ENCODE results near the gene OLFML2A. TPM values are rescaled to one million over a fixed set of nuclear protein-coding genes. Genes with fewer than 3 reads are reported as not detected.

The OLFML2A gene
- total and polyA plus RNA-seq, 2 of the 13 experiments (the other 11 are each of a cell fraction or from before 2014, with no cell fraction given), result 0.01 to 0.02 TPM

- Histone ChIP-seq H3K4me3 (replicated peaks in 1 of 3; ENCODE audit: insufficient read depth in 1 of 3, low read depth in 2 of 3, low read length in 3 of 3) (no peak overlapping the region), H3K4me2 (ENCODE audit: low read depth, low read length) (no peak overlapping the region), H3K27me3 (ENCODE audit: control insufficient read depth in 1 of 2, insufficient read depth in 2 of 2, low read length in 2 of 2) (peaks cover 0 to 7% of the 10 kb centered on the region in 2 experiments; a peak in 1 of 5 replicates), H4K20me1 (ENCODE audit: insufficient read depth, low read length) (no peaks in the 10 kb centered on the region), H2AFZ (ENCODE audit: low read length) (no peak overlapping the region), H3K79me2 (ENCODE audit: insufficient read depth, low read length) (no peaks in the 10 kb centered on the region), H3K36me3 (replicated peaks in 1 of 2; ENCODE audit: control insufficient read depth in 1 of 2, insufficient read depth in 2 of 2, low read length in 2 of 2) (no peaks in the 10 kb centered on the region), H3K9me3 (ENCODE audit: low read length) (no peaks in the 10 kb centered on the region), H3K9ac (ENCODE audit: insufficient read depth, low read depth, low read length) (no peak overlapping the region), H3K27ac (ENCODE audit: extremely low read length, insufficient read depth, low read length) (no peak overlapping the region), H3K4me1 (ENCODE audit: insufficient read depth, low read length) (peaks cover 9% of the 10 kb centered on the region)
- POLR2A ChIA-PET, result no interaction called here
- no peak for DNase-seq (ENCODE audit: low spot score)
- CTCF ChIA-PET (ENCODE audit: low intra/inter-chr PET ratio, low total read pairs), result no interaction called here
- 81% methylated on average over 18 of the region's 20 CpGs for WGBS (ENCODE audit: low lambda C conversion rate)
- FAIRE-seq, result no peak
- ATAC-seq, result no peak
- in situ Hi-C loops (cut with HindIII; ENCODE audit: extremely low pct_ligation_motif_present, low pct_unique_long_range_greater_than_20kb), result no loop called here
- BruUV-seq (replicated peaks), result no TSS peak
- TF ChIP-seq GZF1 (CRISPR knock-in tag; IDR thresholded peaks at IDR 0.05) (no peak), ZNF629 (CRISPR knock-in tag; conservative IDR thresholded peaks at IDR 0.05) (peak; percentile 74), ZNF768 (CRISPR knock-in tag; IDR thresholded peaks at IDR 0.05) (peak; percentile 14; the same call in 1 of the 2 replicates), YEATS2 (CRISPR knock-in tag; IDR thresholded peaks at IDR 0.05; ENCODE audit: borderline replicate concordance) (no peak), TBX2 (CRISPR knock-in tag; IDR thresholded peaks at IDR 0.05; ENCODE audit: borderline replicate concordance) (no peak), DNMT1 (CRISPR knock-in tag; IDR thresholded peaks at IDR 0.05) (no peak), DR1 (CRISPR knock-in tag; IDR thresholded peaks at IDR 0.05) (no peak)
- intact Hi-C loops (cut with micrococcal nuclease; ENCODE audit: unreplicated experiment), result no loop called here
These were observed 10.1 kb downstream of the OLFML2A start for GRCh38 chr9:124786881-124787573.

DNA sequence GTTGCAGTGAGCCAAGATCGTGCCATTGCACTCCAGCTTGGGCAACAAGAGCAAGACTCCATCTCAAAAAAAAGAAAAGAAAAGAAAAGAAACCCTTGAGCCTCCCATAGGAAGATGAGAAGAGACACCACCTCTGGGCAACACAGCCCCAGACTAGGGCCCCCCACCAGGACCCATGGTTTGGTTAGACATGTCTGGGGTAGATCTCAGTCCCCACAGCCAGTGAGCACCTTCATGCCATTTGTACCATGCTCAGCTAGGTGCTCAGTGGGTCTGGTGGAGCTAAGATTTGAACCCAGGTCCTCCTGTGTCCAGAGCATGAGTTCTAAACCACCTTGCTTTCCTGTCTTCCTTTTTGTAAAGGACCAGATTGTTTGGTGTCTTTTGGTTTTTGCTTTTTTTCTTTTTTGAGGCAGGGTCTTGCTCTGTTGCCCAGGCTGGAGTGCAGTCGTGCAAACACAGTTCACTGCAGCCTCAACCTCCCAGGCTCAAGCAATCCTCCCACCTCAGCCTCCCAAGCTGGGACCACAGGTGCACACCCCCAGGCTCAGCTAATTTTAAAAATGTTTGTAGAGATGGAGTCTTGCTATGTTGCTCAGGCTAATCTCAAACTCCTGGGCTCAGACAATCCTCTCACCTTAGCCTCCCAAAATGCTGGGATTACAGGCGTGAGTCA is 11.7 kb downstream of the OLFML2A start:
- DNase-seq (ENCODE audit: low spot score) (no peak), ATAC-seq (no peak), FAIRE-seq (no peak)
- H3K36me3 ChIP-seq (replicated peaks in 1 of 2; ENCODE audit: control insufficient read depth in 1 of 2, insufficient read depth in 2 of 2, low read length in 2 of 2), result no peaks in the 10 kb centered on the region
- no peaks in the 10 kb centered on the region for H4K20me1 ChIP-seq (ENCODE audit: insufficient read depth, low read length)
- no TSS peak for BruUV-seq (replicated peaks)
- H3K4me2 ChIP-seq (ENCODE audit: low read depth, low read length), result no peak overlapping the region
- in situ Hi-C loops (cut with HindIII; ENCODE audit: extremely low pct_ligation_motif_present, low pct_unique_long_range_greater_than_20kb), result no loop called here
- H3K27me3 ChIP-seq (ENCODE audit: control insufficient read depth in 1 of 2, insufficient read depth in 2 of 2, low read length in 2 of 2), result peaks cover 0 to 12% of the 10 kb centered on the region in 2 experiments; a peak in 1 of 5 replicates
- ChIA-PET CTCF (ENCODE audit: low intra/inter-chr PET ratio, low total read pairs) (no interaction called here), POLR2A (no interaction called here)
- intact Hi-C loops (cut with micrococcal nuclease; ENCODE audit: unreplicated experiment), result no loop called here
- TF ChIP-seq, protein P1, sequence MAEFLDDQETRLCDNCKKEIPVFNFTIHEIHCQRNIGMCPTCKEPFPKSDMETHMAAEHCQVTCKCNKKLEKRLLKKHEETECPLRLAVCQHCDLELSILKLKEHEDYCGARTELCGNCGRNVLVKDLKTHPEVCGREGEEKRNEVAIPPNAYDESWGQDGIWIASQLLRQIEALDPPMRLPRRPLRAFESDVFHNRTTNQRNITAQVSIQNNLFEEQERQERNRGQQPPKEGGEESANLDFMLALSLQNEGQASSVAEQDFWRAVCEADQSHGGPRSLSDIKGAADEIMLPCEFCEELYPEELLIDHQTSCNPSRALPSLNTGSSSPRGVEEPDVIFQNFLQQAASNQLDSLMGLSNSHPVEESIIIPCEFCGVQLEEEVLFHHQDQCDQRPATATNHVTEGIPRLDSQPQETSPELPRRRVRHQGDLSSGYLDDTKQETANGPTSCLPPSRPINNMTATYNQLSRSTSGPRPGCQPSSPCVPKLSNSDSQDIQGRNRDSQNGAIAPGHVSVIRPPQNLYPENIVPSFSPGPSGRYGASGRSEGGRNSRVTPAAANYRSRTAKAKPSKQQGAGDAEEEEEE (CRISPR knock-in tag; IDR thresholded peaks at IDR 0.05; ENCODE audit: borderline replicate concordance), result no peak
- TF ChIP-seq RBAK (CRISPR knock-in tag; IDR thresholded peaks at IDR 0.05) (no peak), ZFP90 (CRISPR knock-in tag; IDR thresholded peaks at IDR 0.05; ENCODE audit: borderline replicate concordance) (no peak), MTF1 (CRISPR knock-in tag; IDR thresholded peaks at IDR 0.05) (no peak), CREB1 (IDR thresholded peaks at IDR 0.05) (no peak), CREB1 (CRISPR knock-in tag; IDR thresholded peaks at IDR 0.05) (no peak)
- TF ChIP-seq, protein P2, sequence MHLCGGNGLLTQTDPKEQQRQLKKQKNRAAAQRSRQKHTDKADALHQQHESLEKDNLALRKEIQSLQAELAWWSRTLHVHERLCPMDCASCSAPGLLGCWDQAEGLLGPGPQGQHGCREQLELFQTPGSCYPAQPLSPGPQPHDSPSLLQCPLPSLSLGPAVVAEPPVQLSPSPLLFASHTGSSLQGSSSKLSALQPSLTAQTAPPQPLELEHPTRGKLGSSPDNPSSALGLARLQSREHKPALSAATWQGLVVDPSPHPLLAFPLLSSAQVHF (CRISPR knock-in tag; IDR thresholded peaks at IDR 0.05), result no peak
- no peak overlapping the region for H3K9ac ChIP-seq (ENCODE audit: insufficient read depth, low read depth, low read length)
- H3K9me3 ChIP-seq (ENCODE audit: low read length), result no peaks in the 10 kb centered on the region
- H3K4me1 ChIP-seq (ENCODE audit: insufficient read depth, low read length), result peaks cover 9% of the 10 kb centered on the region
- no peak overlapping the region for H3K27ac ChIP-seq (ENCODE audit: extremely low read length, insufficient read depth, low read length)
- no peaks in the 10 kb centered on the region for H3K79me2 ChIP-seq (ENCODE audit: insufficient read depth, low read length)
- 36% methylated on average over 3 of the region's 3 CpGs for WGBS (ENCODE audit: low lambda C conversion rate)
- H2AFZ ChIP-seq (ENCODE audit: low read length), result no peak overlapping the region
- H3K4me3 ChIP-seq (replicated peaks in 1 of 3; ENCODE audit: insufficient read depth in 1 of 3, low read depth in 2 of 3, low read length in 3 of 3), result no peak overlapping the region

All from HepG2 (cell line).